ENCODE measurements around the gene BCAT1. TPM values are rescaled to one million over a fixed set of nuclear protein-coding genes. Genes with fewer than 3 reads are reported as not detected.
"Not testable (repeated sequence)": the region's sequence is repeated elsewhere in the genome, so short reads cannot be mapped to it uniquely, and the experiment has no call there.

BCAT1 gene
- total RNA-seq, 2 experiments from 2014 or later = 11.6 to 15.8 TPM

- peaks cover 8% of the 10 kb centered on the region for H3K27me3 Mint-ChIP-seq
- POLR2A ChIA-PET = no interaction called here
- no peaks in the 10 kb centered on the region for H3K36me3 Mint-ChIP-seq
- H3K4me1 Mint-ChIP-seq = peaks cover 2% of the 10 kb centered on the region
- DNase-seq = no peak
- H3K9me3 Mint-ChIP-seq = peaks cover 3% of the 10 kb centered on the region
- no peak overlapping the region for H3K4me3 Mint-ChIP-seq
- H3K27ac Mint-ChIP-seq = no peak overlapping the region
- no peak for ATAC-seq (ENCODE audit: low read depth)
Measured at GRCh38 chr12:24977060-24977459, 28.2 kb upstream of the BCAT1 start.

DNA sequence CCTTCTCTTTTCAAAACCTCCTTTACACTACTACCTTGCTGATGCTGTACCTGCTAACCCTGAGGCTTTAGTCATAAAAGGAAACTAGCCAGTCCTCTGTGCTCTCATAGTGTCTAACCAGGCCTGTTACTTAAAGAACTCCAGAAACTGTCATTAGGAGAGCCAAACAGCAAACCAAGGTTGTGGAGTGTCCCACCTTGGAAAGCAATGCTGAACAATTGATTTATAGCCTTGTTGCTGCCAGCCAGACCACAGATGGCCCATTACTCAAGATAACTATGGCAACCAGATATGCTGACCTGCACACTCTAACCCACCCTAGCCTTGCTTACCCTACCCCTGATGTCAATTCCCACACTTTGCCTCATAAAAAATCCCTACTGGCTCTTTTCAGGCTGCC lies 26.5 kb upstream of the BCAT1 start:
- POLR2A ChIA-PET = no interaction called here
- H3K4me1 Mint-ChIP-seq = peaks cover 2% of the 10 kb centered on the region
- ATAC-seq (ENCODE audit: low read depth) (no peak), DNase-seq (no peak)
- H3K27ac Mint-ChIP-seq = no peak overlapping the region
- no peaks in the 10 kb centered on the region for H3K36me3 Mint-ChIP-seq
- peaks cover 8% of the 10 kb centered on the region for H3K27me3 Mint-ChIP-seq
- peaks cover 3% of the 10 kb centered on the region for H3K9me3 Mint-ChIP-seq
- no peak overlapping the region for H3K4me3 Mint-ChIP-seq

- POLR2A ChIA-PET = no interaction called here
- Mint-ChIP-seq H3K36me3 (no peaks in the 10 kb centered on the region), H3K4me1 (peaks cover 2% of the 10 kb centered on the region), H3K4me3 (no peak overlapping the region), H3K27ac (no peak overlapping the region), H3K9me3 (peaks cover 3% of the 10 kb centered on the region), H3K27me3 (peaks cover 4% of the 10 kb centered on the region)
- ATAC-seq (ENCODE audit: low read depth) (no peak), DNase-seq (no peak)
Measured at GRCh38 chr12:24974216-24974615, 25.3 kb upstream of the BCAT1 start.

DNA sequence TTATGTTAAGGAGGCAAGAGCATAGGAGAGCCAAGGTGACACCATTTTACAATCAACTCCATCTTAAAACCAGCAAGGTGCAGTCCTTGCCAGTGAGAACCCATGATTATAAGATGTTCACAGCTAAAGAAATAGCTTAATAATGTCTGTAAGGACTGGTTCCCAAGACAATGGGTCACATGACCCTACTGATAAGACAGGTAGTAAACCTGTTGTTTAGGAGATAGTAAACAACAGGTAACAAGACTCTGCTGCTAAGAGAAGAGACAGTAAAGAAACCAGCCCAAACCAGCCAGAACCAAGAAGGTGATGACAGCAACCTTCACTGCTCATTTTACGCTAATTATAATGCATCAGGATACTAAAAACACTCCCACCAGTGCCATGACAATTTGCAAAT lies 23.2 kb upstream of the BCAT1 start:
- DNase-seq (no peak), ATAC-seq (ENCODE audit: low read depth) (no peak)
- Mint-ChIP-seq H3K36me3 (no peaks in the 10 kb centered on the region), H3K4me1 (peaks cover 1% of the 10 kb centered on the region), H3K27ac (no peak overlapping the region), H3K9me3 (peaks cover 2% of the 10 kb centered on the region), H3K27me3 (peaks cover 4% of the 10 kb centered on the region), H3K4me3 (no peak overlapping the region)
- POLR2A ChIA-PET = no interaction called here

DNA sequence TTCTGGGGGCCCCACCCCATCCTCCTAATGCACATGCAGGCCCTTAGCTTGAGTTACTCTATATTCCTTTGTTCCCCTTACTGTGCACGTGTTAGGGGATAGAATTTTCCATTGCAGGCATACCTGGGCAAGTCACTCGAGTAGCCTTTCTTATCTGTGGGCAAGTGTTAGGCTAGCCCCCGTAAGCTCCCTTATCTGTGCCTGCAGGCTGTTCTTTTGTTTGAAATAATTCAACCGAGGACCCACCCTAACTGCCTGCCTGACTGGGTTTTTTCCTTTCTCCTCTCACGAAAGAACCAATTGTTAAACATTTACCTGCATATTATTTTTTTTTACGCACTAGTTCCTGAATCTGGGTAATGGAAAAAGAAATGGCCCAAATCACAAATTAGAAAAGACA lies 21.3 kb upstream of the BCAT1 start:
- POLR2A ChIA-PET = no interaction called here
- ATAC-seq (ENCODE audit: low read depth) = no peak
- H3K4me1 Mint-ChIP-seq = no peaks in the 10 kb centered on the region
- peaks cover 7% of the 10 kb centered on the region for H3K27me3 Mint-ChIP-seq
- DNase-seq = no peak
- no peak overlapping the region for H3K27ac Mint-ChIP-seq
- no peak overlapping the region for H3K4me3 Mint-ChIP-seq
- H3K36me3 Mint-ChIP-seq = no peaks in the 10 kb centered on the region
- peaks cover 1% of the 10 kb centered on the region for H3K9me3 Mint-ChIP-seq

DNA sequence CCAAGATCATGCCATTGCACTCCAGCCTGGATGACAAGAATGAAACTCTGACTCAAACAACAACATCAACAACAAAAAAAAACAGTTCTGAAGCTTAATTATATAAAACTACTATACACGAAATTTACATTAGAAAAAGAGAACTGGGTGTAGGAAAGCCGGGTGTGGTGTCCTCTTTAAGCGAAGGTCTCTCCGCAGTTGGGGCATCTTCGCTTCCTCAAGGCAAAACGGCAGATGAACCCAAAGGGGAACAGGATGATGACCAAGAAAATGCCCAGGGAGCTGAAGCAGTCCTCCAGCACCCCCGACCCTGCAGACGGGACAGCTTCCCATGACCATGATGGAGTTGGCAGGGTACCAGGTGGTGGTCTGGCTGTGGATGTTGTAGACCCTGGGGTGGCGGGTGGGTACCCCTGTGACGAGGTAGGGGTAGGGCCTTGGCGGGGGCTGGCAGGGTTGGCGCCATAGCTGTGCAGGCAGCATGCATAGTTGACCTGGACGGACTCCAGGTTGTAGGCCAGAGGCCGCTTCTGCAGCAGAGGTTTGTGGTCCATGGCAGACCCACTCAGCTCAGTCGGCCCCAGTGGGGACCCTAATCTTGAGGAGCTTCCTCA lies 18.2 kb upstream of the BCAT1 start:
- Mint-ChIP-seq H3K27ac (no peak overlapping the region), H3K4me1 (no peaks in the 10 kb centered on the region), H3K27me3 (peaks cover 5% of the 10 kb centered on the region), H3K4me3 (no peak overlapping the region), H3K9me3 (peaks cover 3% of the 10 kb centered on the region), H3K36me3 (no peaks in the 10 kb centered on the region)
- POLR2A ChIA-PET = no interaction called here
- ATAC-seq (ENCODE audit: low read depth) = no peak
- DNase-seq = no peak

- peaks cover 3% of the 10 kb centered on the region for H3K9me3 Mint-ChIP-seq
- H3K4me1 Mint-ChIP-seq = peaks cover 3% of the 10 kb centered on the region
- H3K27ac Mint-ChIP-seq = no peak overlapping the region
- no peak overlapping the region for H3K4me3 Mint-ChIP-seq
- DNase-seq (no peak), ATAC-seq (ENCODE audit: low read depth) (no peak)
- POLR2A ChIA-PET = no interaction called here
- H3K27me3 Mint-ChIP-seq = peaks cover 5% of the 10 kb centered on the region
- H3K36me3 Mint-ChIP-seq = no peaks in the 10 kb centered on the region
Measured at GRCh38 chr12:24964342-24964741, 15.4 kb upstream of the BCAT1 start.

DNA sequence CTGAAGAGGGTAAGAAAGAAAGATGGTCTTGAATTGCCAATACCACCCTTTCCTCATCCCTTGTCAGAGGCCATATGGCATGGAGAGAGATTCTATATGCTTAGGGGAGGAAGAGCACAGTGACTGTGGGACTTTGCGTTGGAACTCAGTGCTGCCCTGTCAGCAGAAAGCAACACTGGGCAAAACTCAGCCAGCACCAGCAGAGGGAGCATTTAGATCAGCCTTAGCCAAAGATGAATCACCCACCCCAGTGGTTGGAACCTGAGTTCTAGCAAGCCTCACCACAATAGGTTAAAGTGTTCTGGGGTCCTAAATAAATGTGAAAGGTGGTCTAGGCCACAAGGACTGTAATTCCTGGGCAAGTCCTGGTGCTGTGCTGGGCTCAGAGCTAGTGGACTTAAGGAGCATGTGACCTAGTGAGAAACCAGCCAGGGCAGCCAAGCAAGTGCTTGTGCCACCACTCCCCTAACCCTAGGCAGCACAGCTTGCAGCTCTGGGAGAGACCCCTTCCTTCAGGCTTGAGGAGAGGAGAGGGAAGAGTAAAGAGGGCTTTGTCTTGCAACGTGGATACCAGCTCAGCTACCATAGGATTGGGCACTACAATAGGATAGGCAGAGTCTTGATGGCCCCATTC lies 11.4 kb upstream of the BCAT1 start:
- Mint-ChIP-seq H3K4me1 (peaks cover 3% of the 10 kb centered on the region), H3K9me3 (peaks cover 3% of the 10 kb centered on the region), H3K4me3 (no peak overlapping the region), H3K27ac (no peak overlapping the region), H3K27me3 (peaks cover 3% of the 10 kb centered on the region), H3K36me3 (no peaks in the 10 kb centered on the region)
- DNase-seq (peak; percentile 35), ATAC-seq (ENCODE audit: low read depth) (peak; percentile 86)
- POLR2A ChIA-PET = no interaction called here

GRCh38 chr12:24956351-24956750 lies 7.5 kb upstream of the BCAT1 start:
- ATAC-seq (ENCODE audit: low read depth); H3K4me1 Mint-ChIP-seq; DNase-seq; H3K36me3 Mint-ChIP-seq; POLR2A ChIA-PET; H3K9me3 Mint-ChIP-seq; H3K27me3 Mint-ChIP-seq; H3K27ac Mint-ChIP-seq; H3K4me3 Mint-ChIP-seq: not testable (repeated sequence)

- peaks cover 6% of the 10 kb centered on the region for H3K27me3 Mint-ChIP-seq
- no peak for DNase-seq
- POLR2A ChIA-PET = no interaction called here
- ATAC-seq (ENCODE audit: low read depth) = no peak
- H3K36me3 Mint-ChIP-seq = no peaks in the 10 kb centered on the region
- H3K27ac Mint-ChIP-seq = no peak overlapping the region
- H3K9me3 Mint-ChIP-seq = no peaks in the 10 kb centered on the region
- no peak overlapping the region for H3K4me3 Mint-ChIP-seq
- H3K4me1 Mint-ChIP-seq = peaks cover 3% of the 10 kb centered on the region
Measured at GRCh38 chr12:24955853-24956252, 7.0 kb upstream of the BCAT1 start.

- Mint-ChIP-seq H3K4me1 (peaks cover 4% of the 10 kb centered on the region), H3K27me3 (peaks cover 10% of the 10 kb centered on the region), H3K4me3 (no peak overlapping the region), H3K36me3 (no peaks in the 10 kb centered on the region), H3K9me3 (no peaks in the 10 kb centered on the region), H3K27ac (no peak overlapping the region)
- POLR2A ChIA-PET = no interaction called here
- DNase-seq = no peak
- ATAC-seq (ENCODE audit: low read depth) = no peak
Measured at GRCh38 chr12:24955389-24955788, 6.5 kb upstream of the BCAT1 start.

- Mint-ChIP-seq H3K27me3 (peaks cover 15% of the 10 kb centered on the region), H3K36me3 (no peaks in the 10 kb centered on the region), H3K9me3 (no peaks in the 10 kb centered on the region), H3K4me1 (peaks cover 11% of the 10 kb centered on the region), H3K27ac (no peak overlapping the region), H3K4me3 (no peak overlapping the region)
- ATAC-seq (ENCODE audit: low read depth) (no peak), DNase-seq (no peak)
- POLR2A ChIA-PET = no interaction called here
Measured at GRCh38 chr12:24954261-24954660, 5.4 kb upstream of the BCAT1 start.

DNA sequence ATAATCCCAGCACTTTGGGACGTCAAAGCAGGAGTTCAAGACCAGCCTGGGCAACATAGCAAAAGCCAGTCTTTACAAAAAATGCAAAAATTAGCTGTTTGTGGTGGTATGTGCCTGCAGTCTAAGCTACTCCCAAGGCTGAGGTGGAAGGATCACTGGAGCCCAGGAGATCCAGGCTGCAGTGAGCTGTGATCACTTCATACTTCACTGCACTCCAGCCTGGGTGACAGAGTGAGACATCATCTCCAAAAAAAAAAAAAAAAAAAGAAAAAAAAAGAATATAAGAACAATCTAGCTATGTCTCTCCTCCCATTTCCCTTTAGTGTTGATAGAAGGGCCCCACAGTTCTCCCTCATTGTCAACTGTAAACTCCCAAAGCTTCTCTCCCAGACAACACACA lies 3.5 kb upstream of the BCAT1 start:
- H3K27ac Mint-ChIP-seq = no peak overlapping the region
- H3K36me3 Mint-ChIP-seq = no peaks in the 10 kb centered on the region
- H3K9me3 Mint-ChIP-seq = no peaks in the 10 kb centered on the region
- POLR2A ChIA-PET = interaction anchor here (0.6 kb wide), 1 partner anchor 50 kb away, joined by 3 read pairs; no protein-coding TSS in a partner anchor
- ATAC-seq (ENCODE audit: low read depth) (no peak), DNase-seq (no peak)
- H3K4me3 Mint-ChIP-seq = no peak overlapping the region
- H3K4me1 Mint-ChIP-seq = peaks cover 22% of the 10 kb centered on the region
- H3K27me3 Mint-ChIP-seq = peaks cover 15% of the 10 kb centered on the region

DNA sequence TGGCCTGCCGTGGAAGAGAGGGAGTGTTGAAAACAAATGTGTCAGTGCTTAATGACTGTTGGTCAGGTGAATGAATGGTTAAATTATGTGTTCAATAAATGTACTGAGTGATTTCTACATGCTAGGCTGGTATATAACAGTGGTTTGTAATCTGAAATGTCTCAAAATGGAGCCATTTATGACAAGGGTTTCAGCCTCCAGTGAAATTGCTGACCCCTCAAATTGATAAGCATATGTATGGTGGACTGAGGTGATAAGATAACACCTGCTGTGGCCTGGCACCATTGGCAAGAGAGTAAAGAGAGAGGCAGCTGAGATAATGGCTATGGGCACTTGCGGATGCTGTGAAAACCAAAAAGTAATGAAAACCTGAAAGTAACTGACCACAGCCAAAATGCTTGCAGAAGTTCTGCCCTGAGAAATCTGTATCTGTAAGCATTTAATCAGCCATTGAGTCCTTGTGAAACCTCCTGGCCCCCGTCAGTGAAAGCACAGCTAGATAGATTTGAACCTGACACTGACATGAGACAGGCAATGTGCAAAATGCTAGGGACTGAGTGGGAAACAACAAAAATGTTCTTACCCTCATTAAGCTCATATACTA lies 1.4 kb upstream of the BCAT1 start:
- DNase-seq (no peak), ATAC-seq (ENCODE audit: low read depth) (no peak)
- Mint-ChIP-seq H3K27me3 (peaks cover 15% of the 10 kb centered on the region), H3K9me3 (no peaks in the 10 kb centered on the region), H3K4me3 (no peak overlapping the region), H3K27ac (no peak overlapping the region), H3K36me3 (peaks cover 4% of the 10 kb centered on the region), H3K4me1 (peaks cover 31% of the 10 kb centered on the region)
- POLR2A ChIA-PET = interaction anchor here (0.6 kb wide), 1 partner anchor 34 kb away, joined by 4 read pairs; no protein-coding TSS in a partner anchor
